Fibroblast of mammary gland (primary cell): Measurements from ENCODE around the gene SHF.

ENCODE experiments used
- DNase-seq: peaks from one replicate; pipeline ENCODE4 v3.0.0-alpha.2; 2010; ENCODE audit warnings: low read depth
- H3K4me3 ChIP-seq: 2 replicates; pipeline ENCODE4 v1.5.1; 2011; ENCODE audit warnings: low read depth, mild to moderate bottlenecking, low read length, moderate library complexity; ENCODE audit not compliant: control insufficient read depth
- TF ChIP-seq, protein P1 (sequence below): conservative IDR thresholded peaks from 2 replicates; pipeline ENCODE4 v1.5.1; 2011; ENCODE audit warnings: low read depth, low read length, inconsistent platforms; ENCODE audit not compliant: control insufficient read depth, insufficient read depth

The SHF gene

DNA sequence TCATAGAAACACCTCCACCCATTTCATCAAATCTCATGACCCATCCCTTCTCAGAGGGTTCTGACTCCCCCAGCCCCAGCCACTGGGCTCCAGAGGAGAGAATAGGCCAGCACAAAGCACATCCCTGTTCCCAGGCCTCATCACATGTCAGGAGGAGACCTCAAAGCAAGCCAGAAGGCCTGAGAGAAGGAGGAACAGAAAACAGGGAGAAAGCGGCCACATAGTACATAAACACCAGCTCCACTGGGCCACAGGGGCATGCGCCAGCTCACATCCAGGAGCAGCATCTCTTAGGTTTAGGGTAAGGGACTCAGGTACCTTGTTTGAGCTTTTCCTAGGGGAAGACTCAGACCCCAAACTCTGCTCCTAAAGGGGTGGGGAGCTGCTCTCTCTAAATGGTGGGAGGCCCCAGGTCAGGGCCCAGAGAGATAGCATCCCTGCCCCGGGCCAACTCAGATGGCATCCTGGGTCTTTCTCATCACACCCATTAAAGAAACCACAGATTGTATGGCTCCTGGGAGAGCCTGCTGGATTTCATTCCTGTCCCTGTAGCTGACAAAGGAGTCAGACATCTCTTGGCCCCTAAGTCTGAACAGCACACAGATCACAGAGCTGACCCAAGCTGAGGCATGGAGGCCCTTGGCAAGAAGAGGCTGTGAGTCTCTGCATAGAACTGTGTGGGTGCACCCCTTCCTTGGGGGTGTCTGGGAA lies 2.5 kb downstream of the SHF start:
- TF ChIP-seq, protein P1, sequence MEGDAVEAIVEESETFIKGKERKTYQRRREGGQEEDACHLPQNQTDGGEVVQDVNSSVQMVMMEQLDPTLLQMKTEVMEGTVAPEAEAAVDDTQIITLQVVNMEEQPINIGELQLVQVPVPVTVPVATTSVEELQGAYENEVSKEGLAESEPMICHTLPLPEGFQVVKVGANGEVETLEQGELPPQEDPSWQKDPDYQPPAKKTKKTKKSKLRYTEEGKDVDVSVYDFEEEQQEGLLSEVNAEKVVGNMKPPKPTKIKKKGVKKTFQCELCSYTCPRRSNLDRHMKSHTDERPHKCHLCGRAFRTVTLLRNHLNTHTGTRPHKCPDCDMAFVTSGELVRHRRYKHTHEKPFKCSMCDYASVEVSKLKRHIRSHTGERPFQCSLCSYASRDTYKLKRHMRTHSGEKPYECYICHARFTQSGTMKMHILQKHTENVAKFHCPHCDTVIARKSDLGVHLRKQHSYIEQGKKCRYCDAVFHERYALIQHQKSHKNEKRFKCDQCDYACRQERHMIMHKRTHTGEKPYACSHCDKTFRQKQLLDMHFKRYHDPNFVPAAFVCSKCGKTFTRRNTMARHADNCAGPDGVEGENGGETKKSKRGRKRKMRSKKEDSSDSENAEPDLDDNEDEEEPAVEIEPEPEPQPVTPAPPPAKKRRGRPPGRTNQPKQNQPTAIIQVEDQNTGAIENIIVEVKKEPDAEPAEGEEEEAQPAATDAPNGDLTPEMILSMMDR, result no peak
- DNase-seq, result no peak
- no peak overlapping the region for H3K4me3 ChIP-seq

DNA sequence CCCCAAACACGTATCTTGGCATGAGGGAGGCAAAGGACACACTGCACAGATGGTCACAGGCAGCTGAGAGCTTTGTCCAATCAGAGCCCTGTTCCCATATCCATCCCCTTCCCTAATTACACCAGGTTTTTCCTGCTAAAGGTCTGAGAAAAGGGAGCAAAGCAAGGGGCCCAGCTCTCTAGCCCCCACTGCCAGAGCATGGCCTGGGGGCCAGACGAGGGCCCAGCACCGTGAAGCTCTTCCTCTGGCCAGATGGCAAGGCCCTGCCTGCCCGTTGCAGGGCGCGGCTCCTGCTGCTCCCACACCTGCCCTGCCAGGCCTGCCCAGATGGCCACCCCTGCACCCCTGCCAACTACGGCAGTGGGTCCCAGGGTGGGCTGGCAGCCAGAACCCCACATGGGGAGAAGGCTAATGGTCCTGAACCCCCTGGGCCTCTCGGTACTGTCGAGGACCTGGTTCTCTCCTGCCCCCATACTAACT lies 3.2 kb downstream of the SHF start:
- TF ChIP-seq, protein P1, result no peak
- no peak for DNase-seq
- no peak overlapping the region for H3K4me3 ChIP-seq

DNA sequence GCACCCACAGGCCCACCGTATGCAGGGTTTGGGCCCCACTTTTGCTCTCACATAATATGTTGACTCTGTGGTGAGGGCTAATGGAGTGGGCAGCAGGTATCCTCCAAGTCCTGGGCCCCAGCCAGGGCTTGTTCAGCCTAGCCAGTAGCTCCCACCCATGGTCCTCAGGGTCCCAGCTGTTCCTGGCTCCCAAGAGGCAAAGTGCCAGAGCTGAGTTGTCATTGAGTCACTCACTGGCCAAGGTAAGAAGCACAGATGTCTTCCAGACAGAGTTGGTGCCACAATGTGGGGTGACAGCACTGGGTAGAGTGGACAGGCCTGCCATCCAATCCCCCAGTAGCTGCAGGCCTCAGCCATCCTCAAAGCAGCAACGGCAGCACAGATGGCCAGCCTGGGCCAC lies 4.3 kb downstream of the SHF start:
- TF ChIP-seq, protein P1, result no peak
- DNase-seq, result no peak

DNA sequence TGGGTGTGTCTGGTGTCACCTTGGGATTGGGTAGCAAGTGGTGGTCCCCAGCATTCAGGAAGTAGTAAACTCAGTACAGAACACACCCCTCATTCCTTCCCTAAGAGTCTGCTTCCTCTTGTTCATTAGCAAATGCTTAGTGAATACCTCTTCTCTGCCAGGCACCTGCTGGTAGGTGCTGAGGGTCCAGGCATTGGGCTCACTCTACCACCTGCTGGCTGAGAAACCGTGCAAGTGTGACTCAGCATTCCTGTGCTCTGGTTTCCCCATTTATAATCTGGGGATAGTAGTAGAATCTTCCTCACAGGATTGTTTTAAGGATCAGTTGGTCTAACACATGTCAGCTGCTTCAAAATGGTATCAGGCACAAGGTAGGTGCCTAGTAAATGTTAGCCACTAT lies 4.8 kb downstream of the SHF start:
- H3K4me3 ChIP-seq, result no peak overlapping the region
- no peak for DNase-seq
- TF ChIP-seq, protein P1, result no peak

More for the DNA sequence above, 4.3 kb downstream of the SHF start:
- no peak overlapping the region for H3K4me3 ChIP-seq

DNA sequence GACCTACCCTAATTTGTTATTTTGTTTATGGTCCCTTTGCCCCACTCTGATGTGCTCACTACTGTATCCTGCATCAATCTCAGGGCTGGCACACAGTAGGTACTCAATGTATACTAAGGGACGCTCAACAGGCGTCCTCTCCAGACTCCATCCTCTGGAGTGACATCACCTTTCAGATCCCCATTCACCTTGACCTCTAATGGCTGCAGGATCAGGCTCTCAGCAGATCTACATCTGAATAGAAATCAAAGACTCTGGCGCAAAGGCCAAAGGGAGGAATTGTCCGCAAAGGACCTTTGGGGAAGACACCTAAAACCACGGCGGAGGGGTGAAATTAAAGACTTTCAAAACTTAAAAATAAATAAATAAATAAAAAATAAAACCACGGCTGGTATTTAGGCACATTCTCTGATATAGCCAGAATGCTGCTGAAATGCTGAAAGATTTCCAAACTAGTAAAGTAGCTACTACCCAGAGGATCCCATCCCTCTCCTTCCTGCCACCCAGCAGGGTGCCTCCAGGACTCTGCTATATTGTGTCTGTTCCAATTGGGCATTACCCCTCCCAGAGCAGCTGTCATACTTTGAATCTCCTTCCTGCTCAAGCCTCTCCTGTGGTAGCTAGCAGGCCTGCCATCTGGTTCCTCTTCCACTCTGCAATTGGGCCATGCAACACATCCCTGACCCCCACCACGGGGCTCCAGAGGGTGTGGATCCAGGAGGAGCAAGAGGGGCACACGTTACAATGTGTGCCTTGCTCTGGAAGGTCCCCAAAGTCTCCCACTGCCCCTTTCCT lies 6.1 kb downstream of the SHF start:
- DNase-seq, result no peak
- TF ChIP-seq, protein P1, result no peak
- no peak overlapping the region for H3K4me3 ChIP-seq

DNA sequence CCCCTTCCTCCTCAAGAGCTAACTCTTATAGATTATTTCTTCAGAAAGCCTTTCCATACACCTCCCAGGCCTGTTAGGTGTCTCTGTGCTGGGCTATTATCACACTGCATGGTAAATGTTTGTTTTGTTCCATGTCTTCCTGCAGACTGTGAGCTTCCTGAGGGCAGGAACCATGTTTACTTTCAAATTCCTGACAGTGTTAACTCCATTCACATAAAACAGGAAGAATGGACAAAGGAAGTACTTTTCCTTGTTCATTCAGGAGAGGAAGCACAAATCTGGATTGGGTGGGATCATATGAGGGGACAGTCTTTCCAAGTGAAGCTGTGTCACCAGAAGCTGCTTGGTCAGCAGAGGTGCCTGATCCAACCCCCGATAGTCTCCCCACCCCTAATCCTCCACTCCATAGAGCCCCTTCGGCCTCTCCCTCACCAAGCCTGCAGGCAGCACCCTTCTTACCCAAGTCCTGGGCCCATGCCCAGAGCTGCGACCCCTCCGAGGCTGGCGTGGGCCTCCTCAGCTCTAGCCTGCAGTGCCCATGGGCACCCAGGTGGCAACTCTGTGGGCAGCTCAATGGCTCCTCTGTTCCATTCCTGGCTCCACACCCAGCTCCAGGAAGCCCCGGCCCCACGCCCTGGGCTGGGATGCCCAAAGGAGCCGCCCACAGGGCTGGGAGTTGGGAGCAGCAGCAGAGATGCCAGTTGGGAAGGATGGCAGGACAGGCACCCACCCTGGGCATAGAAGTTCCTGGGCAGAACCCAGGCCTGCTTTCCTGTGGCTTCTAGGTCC lies 6.9 kb downstream of the SHF start:
- TF ChIP-seq, protein P1, result no peak
- no peak for DNase-seq

More for the DNA sequence above, 6.9 kb downstream of the SHF start:
- no peak overlapping the region for H3K4me3 ChIP-seq
